ENCODE data around the gene IFT43. TPM values are rescaled to one million over a fixed set of nuclear protein-coding genes. Genes with fewer than 3 reads are reported as not detected.

The IFT43 gene
- total RNA-seq, 4 donors from 2014 or later = 16.2 to 31.4 (median 26.1) TPM

- H3K27me3 ChIP-seq = no peaks in the 10 kb centered on the region
- no peak for DNase-seq (ENCODE audit: low spot score in 2 of 2)
- peaks cover 0 to 7% (median 0%) of the 10 kb centered on the region in 3 donors for H3K36me3 ChIP-seq
- H3K27ac ChIP-seq = no peak overlapping the region
- no peak for TF ChIP-seq CTCF (IDR thresholded peaks at IDR 0.05)
- TF ChIP-seq POLR2A (IDR thresholded peaks at IDR 0.05) = no peak
- TF ChIP-seq EP300 (IDR thresholded peaks at IDR 0.05) = no peak
- no peaks in the 10 kb centered on the region for H3K4me1 ChIP-seq
- H3K9me3 ChIP-seq = no peaks in the 10 kb centered on the region
- no peak overlapping the region for H3K4me3 ChIP-seq
- WGBS, 2 donors = 89 to 90% methylated on average over 3 of the region's 3 CpGs
Observed at GRCh38 chr14:75952489-75952888, 33.1 kb upstream of the IFT43 start.

GRCh38 chr14:75959031-75959430 lies 26.5 kb upstream of the IFT43 start:
- no peaks in the 10 kb centered on the region for H3K9me3 ChIP-seq
- TF ChIP-seq POLR2A (IDR thresholded peaks at IDR 0.05) (no peak), CTCF (IDR thresholded peaks at IDR 0.05) (no peak), EP300 (IDR thresholded peaks at IDR 0.05) (no peak)
- peaks cover 0 to 65% (median 0%) of the 10 kb centered on the region in 3 donors for H3K36me3 ChIP-seq
- H3K4me3 ChIP-seq = no peak overlapping the region
- H3K4me1 ChIP-seq = no peaks in the 10 kb centered on the region
- H3K27me3 ChIP-seq = no peaks in the 10 kb centered on the region
- 94 to 97% methylated on average over 9 of the region's 9 CpGs for WGBS, 2 donors
- no peak overlapping the region for H3K27ac ChIP-seq
- DNase-seq (ENCODE audit: low spot score in 2 of 2) = no peak

GRCh38 chr14:75960231-75960630 lies 25.3 kb upstream of the IFT43 start:
- no peak for TF ChIP-seq POLR2A (IDR thresholded peaks at IDR 0.05)
- TF ChIP-seq CTCF (IDR thresholded peaks at IDR 0.05) = no peak
- TF ChIP-seq EP300 (IDR thresholded peaks at IDR 0.05) = no peak
- Histone ChIP-seq H3K36me3 (peaks cover 0 to 67% (median 0%) of the 10 kb centered on the region in 3 donors), H3K4me1 (no peaks in the 10 kb centered on the region), H3K27ac (no peak overlapping the region), H3K9me3 (no peaks in the 10 kb centered on the region), H3K27me3 (no peaks in the 10 kb centered on the region), H3K4me3 (no peak overlapping the region)
- DNase-seq (ENCODE audit: low spot score in 2 of 2) = no peak
- WGBS, 2 donors = 51 to 61% methylated on average over 6 of the region's 6 CpGs

- Histone ChIP-seq H3K4me1 (no peaks in the 10 kb centered on the region), H3K9me3 (no peaks in the 10 kb centered on the region), H3K4me3 (no peak overlapping the region), H3K27ac (no peak overlapping the region), H3K27me3 (no peaks in the 10 kb centered on the region), H3K36me3 (peaks cover 0 to 72% (median 0%) of the 10 kb centered on the region in 3 donors)
- no peak for TF ChIP-seq CTCF (IDR thresholded peaks at IDR 0.05)
- no peak for TF ChIP-seq EP300 (IDR thresholded peaks at IDR 0.05)
- no peak for TF ChIP-seq POLR2A (IDR thresholded peaks at IDR 0.05)
- no peak for DNase-seq (ENCODE audit: low spot score in 2 of 2)
- WGBS, 2 donors = 68 to 73% methylated on average over 3 of the region's 3 CpGs
Observed at GRCh38 chr14:75961662-75962061, 23.9 kb upstream of the IFT43 start.

- Histone ChIP-seq H3K27ac (peak overlapping the region in 1 of 4 donors; percentile 61), H3K27me3 (no peaks in the 10 kb centered on the region), H3K4me3 (no peak overlapping the region), H3K4me1 (peaks cover 0 to 21% (median 0%) of the 10 kb centered on the region in 4 donors), H3K36me3 (peaks cover 0 to 49% (median 0%) of the 10 kb centered on the region in 3 donors), H3K9me3 (no peaks in the 10 kb centered on the region)
- DNase-seq (ENCODE audit: low spot score in 2 of 2) = no peak
- 95 to 96% methylated on average over 2 to 3 of the region's 3 CpGs for WGBS, 2 donors
- TF ChIP-seq EP300 (IDR thresholded peaks at IDR 0.05) (no peak), CTCF (IDR thresholded peaks at IDR 0.05) (no peak), POLR2A (IDR thresholded peaks at IDR 0.05) (no peak)
Observed at GRCh38 chr14:75967866-75968265, 17.7 kb upstream of the IFT43 start.
